HUES64 (cell line): ENCODE measurements around the gene NR3C2.
"Not testable (repeated sequence)": the region's sequence is repeated elsewhere in the genome, so short reads cannot be mapped to it uniquely, and the experiment has no call there.

Experiments
- H3K27ac ChIP-seq: 2 replicates; pipeline ENCODE4 v1.7.0; 2013; ENCODE audit warnings: low read depth, low read length, inconsistent platforms
- H3K27me3 ChIP-seq: 2 replicates; pipeline ENCODE4 v1.6.1; 2013; ENCODE audit warnings: mild to moderate bottlenecking, low read length; ENCODE audit not compliant: insufficient read depth
- H3K36me3 ChIP-seq: 2 replicates; pipeline ENCODE4 v1.6.1; 2013; ENCODE audit warnings: mild to moderate bottlenecking, low read length; ENCODE audit not compliant: insufficient read depth
- H3K4me1 ChIP-seq: 2 replicates; pipeline ENCODE4 v1.6.1; 2013; ENCODE audit warnings: mild to moderate bottlenecking, low read length, moderate library complexity; ENCODE audit not compliant: insufficient read depth
- H3K4me3 ChIP-seq: 2 replicates; pipeline ENCODE4 v1.5.1; 2013; ENCODE audit warnings: mild to moderate bottlenecking, low read length, moderate library complexity
- H3K9ac ChIP-seq: 2 replicates; pipeline ENCODE4 v1.6.1; 2013; ENCODE audit warnings: mild to moderate bottlenecking, low read depth, low read length
- H3K9me3 ChIP-seq: 2 replicates; pipeline ENCODE4 v1.6.1; 2013; ENCODE audit warnings: low read depth, low read length; ENCODE audit not compliant: insufficient read depth
- WGBS: fragments of 150-250, 120-280 bp; methylation state at CpG from one replicate; pipeline ENCODE4 v1.1.7; 2013; ENCODE audit warnings: missing lambda C conversion rate; 5-methylcytosine and 5-hydroxymethylcytosine counted together

Gene NR3C2

GRCh38 chr4:148196164-148196563 lies 246.1 kb downstream of the NR3C2 start:
- WGBS = 91% methylated on average over 1 of the region's 1 CpG
- Histone ChIP-seq H3K27ac (no peak overlapping the region), H3K4me3 (no peak overlapping the region), H3K4me1 (no peaks in the 10 kb centered on the region), H3K9ac (no peak overlapping the region), H3K36me3 (no peaks in the 10 kb centered on the region), H3K27me3 (no peaks in the 10 kb centered on the region), H3K9me3 (no peaks in the 10 kb centered on the region; the same call in 1 of the 2 replicates)

GRCh38 chr4:148192526-148192925 lies 249.7 kb downstream of the NR3C2 start:
- H3K36me3 ChIP-seq = no peaks in the 10 kb centered on the region
- no peaks in the 10 kb centered on the region for H3K4me1 ChIP-seq
- H3K27ac ChIP-seq = no peak overlapping the region
- no peaks in the 10 kb centered on the region for H3K27me3 ChIP-seq
- no peak overlapping the region for H3K4me3 ChIP-seq
- no peaks in the 10 kb centered on the region; the same call in 1 of the 2 replicates for H3K9me3 ChIP-seq
- 83% methylated on average over 3 of the region's 3 CpGs for WGBS
- no peak overlapping the region for H3K9ac ChIP-seq

GRCh38 chr4:148187454-148188222 lies 254.6 kb downstream of the NR3C2 start:
- not testable (repeated sequence) for H3K9me3 ChIP-seq, H3K27ac ChIP-seq, H3K9ac ChIP-seq, H3K4me3 ChIP-seq, H3K27me3 ChIP-seq, H3K36me3 ChIP-seq, H3K4me1 ChIP-seq
- 98% methylated on average over 5 of the region's 5 CpGs for WGBS

GRCh38 chr4:148184922-148185321 lies 257.3 kb downstream of the NR3C2 start:
- no peak overlapping the region for H3K27ac ChIP-seq
- no peaks in the 10 kb centered on the region for H3K36me3 ChIP-seq
- no CpG with 5 or more reads among the region's 4 CpGs for WGBS
- H3K9me3 ChIP-seq = no peaks in the 10 kb centered on the region
- no peaks in the 10 kb centered on the region for H3K27me3 ChIP-seq
- H3K4me1 ChIP-seq = no peaks in the 10 kb centered on the region
- H3K4me3 ChIP-seq = no peak overlapping the region
- no peak overlapping the region for H3K9ac ChIP-seq

GRCh38 chr4:148182230-148182911 lies 259.8 kb downstream of the NR3C2 start:
- WGBS = 85% methylated on average over 1 of the region's 3 CpGs
- H3K9me3 ChIP-seq = no peaks in the 10 kb centered on the region

GRCh38 chr4:148173397-148174017 lies 268.7 kb downstream of the NR3C2 start:
- Histone ChIP-seq H3K27ac (no peak overlapping the region), H3K9me3 (no peaks in the 10 kb centered on the region), H3K4me3 (no peak overlapping the region), H3K36me3 (no peaks in the 10 kb centered on the region), H3K9ac (no peak overlapping the region), H3K4me1 (no peaks in the 10 kb centered on the region), H3K27me3 (no peaks in the 10 kb centered on the region)
- 89% methylated on average over 5 of the region's 5 CpGs for WGBS

More at GRCh38 chr4:148182230-148182911, 259.8 kb downstream of the NR3C2 start:
- H3K36me3 ChIP-seq = no peaks in the 10 kb centered on the region
- H3K4me3 ChIP-seq = no peak overlapping the region
- no peak overlapping the region for H3K27ac ChIP-seq
- no peak overlapping the region for H3K9ac ChIP-seq
- H3K27me3 ChIP-seq = no peaks in the 10 kb centered on the region
- no peaks in the 10 kb centered on the region for H3K4me1 ChIP-seq

GRCh38 chr4:148171596-148171995 lies 270.6 kb downstream of the NR3C2 start:
- Histone ChIP-seq H3K9me3 (no peaks in the 10 kb centered on the region), H3K9ac (no peak overlapping the region), H3K4me1 (no peaks in the 10 kb centered on the region), H3K27me3 (no peaks in the 10 kb centered on the region), H3K36me3 (no peaks in the 10 kb centered on the region), H3K27ac (no peak overlapping the region), H3K4me3 (no peak overlapping the region)
- WGBS = 92% methylated on average over 3 of the region's 3 CpGs

GRCh38 chr4:148170408-148171365 lies 271.5 kb downstream of the NR3C2 start:
- Histone ChIP-seq H3K9ac (no peak overlapping the region), H3K4me1 (no peaks in the 10 kb centered on the region), H3K36me3 (no peaks in the 10 kb centered on the region), H3K9me3 (no peaks in the 10 kb centered on the region), H3K27me3 (no peaks in the 10 kb centered on the region), H3K4me3 (no peak overlapping the region), H3K27ac (no peak overlapping the region)
- WGBS = 97% methylated on average over 6 of the region's 7 CpGs

- Histone ChIP-seq H3K4me3 (no peak overlapping the region), H3K4me1 (peaks cover 10% of the 10 kb centered on the region), H3K27me3 (no peaks in the 10 kb centered on the region)
These were observed 276.1 kb downstream of the NR3C2 start for GRCh38 chr4:148166132-148166591.

GRCh38 chr4:148164557-148164956 lies 277.7 kb downstream of the NR3C2 start:
- no peak overlapping the region for H3K9ac ChIP-seq
- H3K36me3 ChIP-seq = no peaks in the 10 kb centered on the region
- 96% methylated on average over 2 of the region's 2 CpGs for WGBS
- H3K27ac ChIP-seq = no peak overlapping the region
- H3K9me3 ChIP-seq = no peaks in the 10 kb centered on the region
- H3K4me3 ChIP-seq = no peak overlapping the region
- H3K4me1 ChIP-seq = peaks cover 10% of the 10 kb centered on the region
- no peaks in the 10 kb centered on the region for H3K27me3 ChIP-seq

More at GRCh38 chr4:148166132-148166591, 276.1 kb downstream of the NR3C2 start:
- Histone ChIP-seq H3K27ac (no peak overlapping the region), H3K9ac (no peak overlapping the region), H3K36me3 (no peaks in the 10 kb centered on the region), H3K9me3 (no peaks in the 10 kb centered on the region)
- 94% methylated on average over 6 of the region's 6 CpGs for WGBS
